ENCODE results near the gene RPL34.

The RPL34 gene

GRCh38 chr4:108626056-108626455, 5.7 kb downstream of the RPL34 start:
- no peaks in the 10 kb centered on the region for H3K27me3 ChIP-seq (ENCODE audit: insufficient read depth, low read length)
- H3K36me3 ChIP-seq (ENCODE audit: insufficient read depth, low read length): peaks cover 100% of the 10 kb centered on the region
- no peak overlapping the region for H3K9ac ChIP-seq (ENCODE audit: low read length)
- H4K20me1 ChIP-seq (ENCODE audit: insufficient read depth, low read length): 0 out of 2 replicates have a peak, but pooled peaks cover 3% of the 10 kb centered on the region
- H3K79me2 ChIP-seq (ENCODE audit: insufficient read depth, low read length): peaks cover 22% of the 10 kb centered on the region
- no peaks in the 10 kb centered on the region for H3K9me2 ChIP-seq (ENCODE audit: low read depth, low read length)
- no peak overlapping the region for H3K27ac ChIP-seq (ENCODE audit: low read depth, low read length, poor library complexity, severe bottlenecking)
- TF ChIP-seq CTCF (IDR thresholded peaks at IDR 0.05; ENCODE audit: low read length): no peak
- TF ChIP-seq EZH2 (IDR thresholded peaks at IDR 0.05; ENCODE audit: borderline replicate concordance, low read length): no peak
- H3K4me2 ChIP-seq (ENCODE audit: low read length): no peak overlapping the region
- no peak overlapping the region for H2AFZ ChIP-seq (ENCODE audit: low read length)
- H3K4me1 ChIP-seq (ENCODE audit: insufficient read depth, low read length, severe bottlenecking): peaks cover 15% of the 10 kb centered on the region
- no peaks in the 10 kb centered on the region for H3F3A ChIP-seq (ENCODE audit: insufficient read depth, low read length)
- H3K9me3 ChIP-seq (ENCODE audit: low read length): no peaks in the 10 kb centered on the region
- H3K4me3 ChIP-seq (ENCODE audit: low read depth, low read length, poor library complexity, severe bottlenecking): no peak overlapping the region

DNA sequence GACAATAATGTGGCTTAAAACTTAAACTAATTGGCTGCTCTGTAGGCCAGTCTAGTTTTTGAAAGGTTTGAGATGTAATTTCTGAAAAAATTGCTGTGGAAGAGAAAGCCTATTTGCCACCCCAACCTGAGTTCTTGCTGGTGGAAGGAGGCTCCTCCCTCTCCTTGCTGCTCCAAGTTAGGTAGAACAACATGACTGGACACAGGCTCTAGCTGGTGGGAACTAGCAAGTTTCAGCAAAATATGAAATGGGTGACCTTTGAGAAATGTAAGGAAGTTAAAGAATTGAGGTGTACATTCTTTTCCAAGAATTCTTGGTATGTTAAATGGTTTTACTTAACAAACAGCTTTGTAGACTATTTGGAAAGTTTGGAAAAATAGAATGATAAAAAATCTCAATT, 8.0 kb downstream of the RPL34 start:
- Histone ChIP-seq H3K9ac (ENCODE audit: low read length) (no peak overlapping the region), H3K79me2 (ENCODE audit: insufficient read depth, low read length) (0 out of 2 replicates have a peak, but pooled peaks cover 3% of the 10 kb centered on the region), H3K27me3 (ENCODE audit: insufficient read depth, low read length) (no peaks in the 10 kb centered on the region), H4K20me1 (ENCODE audit: insufficient read depth, low read length) (no peaks in the 10 kb centered on the region), H3K9me3 (ENCODE audit: low read length) (no peaks in the 10 kb centered on the region), H3K36me3 (ENCODE audit: insufficient read depth, low read length) (peaks cover 98% of the 10 kb centered on the region), H3K4me2 (ENCODE audit: low read length) (no peak overlapping the region), H3K4me3 (ENCODE audit: low read depth, low read length, poor library complexity, severe bottlenecking) (no peak overlapping the region), H3K9me2 (ENCODE audit: low read depth, low read length) (no peaks in the 10 kb centered on the region), H2AFZ (ENCODE audit: low read length) (no peak overlapping the region), H3F3A (ENCODE audit: insufficient read depth, low read length) (no peaks in the 10 kb centered on the region), H3K27ac (ENCODE audit: low read depth, low read length, poor library complexity, severe bottlenecking) (no peak overlapping the region), H3K4me1 (ENCODE audit: insufficient read depth, low read length, severe bottlenecking) (no peaks in the 10 kb centered on the region)
- TF ChIP-seq EZH2 (IDR thresholded peaks at IDR 0.05; ENCODE audit: borderline replicate concordance, low read length): no peak
- TF ChIP-seq CTCF (IDR thresholded peaks at IDR 0.05; ENCODE audit: low read length): no peak

- H3K4me3 ChIP-seq (ENCODE audit: low read depth, low read length, poor library complexity, severe bottlenecking): no peak overlapping the region
- peaks cover 52% of the 10 kb centered on the region for H3K36me3 ChIP-seq (ENCODE audit: insufficient read depth, low read length)
- H3K27me3 ChIP-seq (ENCODE audit: insufficient read depth, low read length): no peaks in the 10 kb centered on the region
- no peaks in the 10 kb centered on the region for H3K79me2 ChIP-seq (ENCODE audit: insufficient read depth, low read length)
- no peak overlapping the region for H3K4me2 ChIP-seq (ENCODE audit: low read length)
- no peak for TF ChIP-seq EZH2 (IDR thresholded peaks at IDR 0.05; ENCODE audit: borderline replicate concordance, low read length)
- no peak for TF ChIP-seq CTCF (IDR thresholded peaks at IDR 0.05; ENCODE audit: low read length)
- no peaks in the 10 kb centered on the region for H3K9me2 ChIP-seq (ENCODE audit: low read depth, low read length)
- H3K4me1 ChIP-seq (ENCODE audit: insufficient read depth, low read length, severe bottlenecking): no peaks in the 10 kb centered on the region
- H2AFZ ChIP-seq (ENCODE audit: low read length): no peak overlapping the region
- H3F3A ChIP-seq (ENCODE audit: insufficient read depth, low read length): no peaks in the 10 kb centered on the region
- H3K9ac ChIP-seq (ENCODE audit: low read length): no peak overlapping the region
- no peaks in the 10 kb centered on the region for H3K9me3 ChIP-seq (ENCODE audit: low read length)
- no peaks in the 10 kb centered on the region for H4K20me1 ChIP-seq (ENCODE audit: insufficient read depth, low read length)
- H3K27ac ChIP-seq (ENCODE audit: low read depth, low read length, poor library complexity, severe bottlenecking): no peak overlapping the region
Observed at GRCh38 chr4:108635070-108635655, 14.8 kb downstream of the RPL34 start.

Data from OCI-LY1 (cell line).